GM21576 (cell line): Measurements from ENCODE around the gene MYO3B.
"Not testable (repeated sequence)": the region's sequence is repeated elsewhere in the genome, so short reads cannot be mapped to it uniquely, and the experiment has no call there.

Source experiments
- ATAC-seq: cut with Tn5 transposase; IDR thresholded peaks from one replicate; pipeline ENCODE4 v1.9.1; 2021; ENCODE audit warnings: mild to moderate bottlenecking, moderate library complexity; ENCODE audit not compliant: unreplicated experiment

The MYO3B gene

DNA sequence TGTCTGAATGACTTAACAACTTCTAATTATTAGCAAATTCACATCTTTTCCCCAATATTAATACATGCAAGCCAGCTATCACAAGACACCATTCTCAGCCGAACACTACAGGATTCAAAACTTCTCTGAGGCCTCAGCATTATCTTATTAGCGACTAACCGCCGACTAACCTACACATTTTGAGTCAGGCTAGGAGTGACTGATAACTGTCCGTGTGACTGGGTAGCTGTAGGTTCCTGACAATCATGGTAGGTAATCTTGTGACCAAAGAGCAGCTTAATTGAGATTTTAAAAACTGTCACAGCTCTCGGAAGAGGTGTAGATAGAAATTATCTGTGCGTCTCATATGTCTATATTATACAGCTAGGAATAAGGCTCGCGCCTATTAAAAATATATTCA lies 493.1 kb downstream of the MYO3B start:
- ATAC-seq, result no peak

DNA sequence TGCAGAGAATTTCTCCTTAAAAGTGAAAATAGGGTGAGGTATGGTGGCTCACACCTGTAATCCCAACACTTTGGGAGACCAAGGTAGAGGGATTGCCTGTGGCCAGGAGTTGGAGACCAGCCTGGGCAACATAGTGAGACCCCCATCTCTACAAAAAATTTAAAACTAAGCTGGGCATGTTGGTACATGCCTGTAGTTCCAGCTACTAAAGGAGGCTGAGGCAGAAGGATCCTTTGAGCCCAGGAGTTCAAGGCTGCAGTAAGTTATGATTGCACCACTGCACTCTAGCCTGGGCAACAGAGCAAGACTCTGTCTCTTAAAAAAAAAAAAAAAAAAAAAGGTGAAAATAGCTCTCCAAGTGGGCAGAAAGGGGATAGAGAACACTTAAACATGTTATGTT lies 496.3 kb downstream of the MYO3B start:
- ATAC-seq, result not testable (repeated sequence)

DNA sequence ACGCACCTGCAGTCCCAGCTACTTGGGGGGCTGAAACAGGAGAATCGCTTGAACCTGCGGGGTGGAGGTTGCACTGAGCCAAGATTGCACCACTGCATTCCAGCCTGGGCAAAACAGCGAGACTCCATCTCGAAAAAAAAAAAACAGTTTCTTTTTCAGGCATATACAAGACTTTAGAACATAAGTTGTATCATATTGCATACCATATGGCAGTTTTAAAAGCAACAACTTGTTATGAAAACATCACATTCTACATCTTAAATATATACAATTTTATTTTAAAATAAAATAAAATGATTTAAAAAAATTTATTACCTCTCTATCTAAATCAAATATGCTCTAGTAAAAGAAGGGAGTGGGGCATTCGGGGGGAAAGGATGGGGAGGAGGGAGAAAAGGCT lies 497.8 kb downstream of the MYO3B start:
- ATAC-seq, result no peak

DNA sequence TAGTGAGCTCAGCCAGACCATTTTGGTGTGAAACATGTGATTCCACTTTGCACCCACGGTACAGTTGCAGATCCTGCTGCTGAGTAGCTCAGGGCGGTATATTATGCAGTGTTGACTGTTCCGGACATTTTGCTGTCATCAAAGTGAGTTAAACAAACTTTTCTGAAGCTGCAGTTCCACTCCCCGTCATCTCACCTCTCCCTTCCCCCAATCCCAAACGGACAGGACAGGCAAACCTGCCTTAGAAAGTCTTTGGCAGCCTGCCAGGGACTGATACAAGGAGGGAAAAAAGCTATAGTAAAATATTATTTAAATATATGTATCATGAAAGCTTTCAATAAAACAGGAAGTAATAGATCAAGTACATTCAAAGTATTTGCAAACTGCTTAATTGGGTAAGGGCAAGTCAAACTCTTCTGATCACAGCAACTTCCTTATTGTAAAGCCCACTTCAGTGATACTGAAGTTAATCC lies 501.7 kb downstream of the MYO3B start:
- no peak for ATAC-seq

DNA sequence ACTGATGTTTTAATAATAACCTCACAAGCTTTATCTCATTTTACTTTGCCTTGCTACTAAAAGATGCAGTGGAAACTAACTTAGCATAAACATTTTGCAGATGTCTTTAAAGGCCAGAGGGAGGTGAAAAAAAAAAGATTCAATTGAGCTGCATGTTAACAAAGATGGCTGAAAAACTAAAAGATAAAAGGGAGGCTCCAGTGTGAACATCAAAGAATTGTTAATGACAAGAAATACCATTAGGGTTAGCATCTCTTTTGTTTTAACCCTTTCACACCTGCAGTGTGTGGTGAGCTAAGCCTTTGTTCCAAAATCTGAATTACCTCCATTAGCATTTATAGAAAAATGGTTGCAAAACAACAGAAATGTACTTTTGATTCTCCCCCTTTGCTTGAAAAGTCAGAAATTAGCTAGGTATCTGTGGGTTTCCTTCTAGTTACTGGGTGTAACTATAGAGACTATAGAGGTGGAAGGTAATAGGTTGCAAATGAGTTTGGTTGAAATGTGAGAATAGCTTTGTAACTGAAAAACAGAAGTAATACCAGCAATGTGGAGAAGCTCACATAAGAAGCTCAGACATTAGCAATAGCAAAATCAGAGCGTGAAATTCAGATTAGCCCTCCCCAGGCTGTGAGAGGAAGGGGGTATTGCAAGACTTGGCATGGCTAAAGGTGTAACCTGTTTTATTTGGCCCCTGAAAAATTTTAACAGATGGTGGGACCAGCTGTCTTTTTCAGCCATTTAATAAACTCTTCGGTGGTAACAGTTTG lies 502.4 kb downstream of the MYO3B start:
- peak; percentile 90 for ATAC-seq

DNA sequence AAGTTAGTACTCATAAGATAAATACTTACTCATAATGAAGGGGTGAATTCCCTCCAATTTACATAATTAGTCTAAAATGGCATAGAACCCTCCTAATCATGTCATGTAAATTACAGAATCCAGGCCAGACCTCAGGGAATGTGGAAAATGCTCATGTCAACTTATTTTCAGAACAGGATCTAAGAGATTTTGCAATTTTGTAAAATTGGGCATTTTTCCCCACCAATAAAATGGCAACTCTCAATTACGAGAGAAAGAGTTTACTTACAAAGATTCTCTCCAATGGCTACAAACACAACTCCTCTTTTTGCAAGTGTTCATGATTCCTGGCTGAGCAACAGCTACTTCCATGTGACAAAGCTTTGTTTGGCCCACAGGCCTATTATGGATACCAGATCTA lies 503.4 kb downstream of the MYO3B start:
- ATAC-seq, result no peak

DNA sequence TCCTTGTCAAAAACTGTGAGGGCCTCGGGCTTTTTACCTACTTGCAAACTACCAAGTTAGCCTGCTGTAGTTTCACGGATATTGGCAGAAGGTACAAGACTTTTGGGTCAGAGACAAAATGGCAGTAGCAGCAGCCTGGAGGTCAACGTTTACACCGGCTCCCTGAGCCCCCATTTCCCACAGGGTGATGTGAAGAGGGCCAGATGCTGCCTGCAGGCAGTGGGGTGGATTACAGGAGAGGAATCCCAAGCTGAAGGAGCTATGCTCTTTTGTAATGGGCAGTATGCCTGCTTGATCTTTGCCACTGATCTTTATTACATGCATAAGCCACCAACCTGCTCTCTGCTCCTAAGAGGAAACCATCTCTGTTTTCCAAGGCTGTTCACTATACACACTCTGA lies 507.6 kb downstream of the MYO3B start:
- ATAC-seq, result no peak

DNA sequence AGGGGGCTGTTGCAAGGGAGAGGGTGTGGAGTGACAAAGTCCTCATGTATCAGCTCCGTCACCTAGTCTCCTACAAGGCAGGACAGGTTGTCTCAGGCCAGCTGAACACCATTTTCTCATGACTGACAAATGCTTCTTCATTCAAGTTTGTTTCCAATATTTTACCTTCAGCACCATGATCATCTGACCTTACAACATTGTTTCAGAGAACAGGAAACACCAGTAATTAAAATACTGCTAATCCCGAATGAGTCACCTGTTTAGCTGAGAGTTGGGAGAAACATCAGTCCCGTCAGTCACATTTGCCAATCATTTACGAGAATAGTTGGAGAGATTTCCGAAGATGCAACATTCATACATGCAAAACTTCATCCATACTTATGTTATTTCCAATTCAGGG lies 511.5 kb downstream of the MYO3B start:
- ATAC-seq, result no peak

DNA sequence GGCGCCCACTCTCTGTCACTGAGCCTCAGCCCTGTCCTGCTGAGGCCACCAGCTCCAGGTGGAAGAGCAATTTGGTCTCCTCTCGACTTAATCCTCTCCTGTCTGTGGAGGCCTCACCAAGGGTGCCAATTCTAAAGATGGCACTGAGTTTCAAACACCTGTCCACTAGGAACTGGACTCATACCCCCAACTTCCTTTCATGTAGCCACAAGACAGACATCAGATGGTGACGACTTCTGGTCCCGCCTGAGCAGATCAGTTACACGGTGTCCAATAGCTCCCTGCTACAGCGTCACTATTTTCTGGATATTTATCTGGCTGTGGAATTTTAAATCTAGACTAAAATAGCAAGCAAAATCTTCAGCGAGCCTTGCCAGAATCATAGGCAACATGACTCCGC lies 512.7 kb downstream of the MYO3B start:
- no peak for ATAC-seq

DNA sequence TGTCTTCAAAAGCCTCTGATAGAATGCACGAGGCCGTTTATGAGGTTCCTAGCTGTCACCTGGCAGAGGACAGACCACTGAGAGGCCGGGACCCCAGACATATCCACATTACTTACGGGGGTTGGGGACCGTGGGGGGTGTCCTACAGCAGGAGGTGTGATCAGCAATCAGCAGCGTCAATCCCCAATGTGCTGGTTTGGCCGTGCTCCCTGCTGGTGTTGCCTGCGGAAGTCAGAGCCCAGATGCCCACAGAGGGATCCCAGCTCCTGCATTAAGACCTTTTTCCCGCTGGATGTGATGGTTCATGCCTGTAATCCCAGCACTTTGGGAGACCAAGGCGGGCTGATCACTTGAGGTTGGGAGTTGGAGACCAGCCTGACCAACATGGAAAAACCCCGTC lies 516.4 kb downstream of the MYO3B start:
- no peak for ATAC-seq

DNA sequence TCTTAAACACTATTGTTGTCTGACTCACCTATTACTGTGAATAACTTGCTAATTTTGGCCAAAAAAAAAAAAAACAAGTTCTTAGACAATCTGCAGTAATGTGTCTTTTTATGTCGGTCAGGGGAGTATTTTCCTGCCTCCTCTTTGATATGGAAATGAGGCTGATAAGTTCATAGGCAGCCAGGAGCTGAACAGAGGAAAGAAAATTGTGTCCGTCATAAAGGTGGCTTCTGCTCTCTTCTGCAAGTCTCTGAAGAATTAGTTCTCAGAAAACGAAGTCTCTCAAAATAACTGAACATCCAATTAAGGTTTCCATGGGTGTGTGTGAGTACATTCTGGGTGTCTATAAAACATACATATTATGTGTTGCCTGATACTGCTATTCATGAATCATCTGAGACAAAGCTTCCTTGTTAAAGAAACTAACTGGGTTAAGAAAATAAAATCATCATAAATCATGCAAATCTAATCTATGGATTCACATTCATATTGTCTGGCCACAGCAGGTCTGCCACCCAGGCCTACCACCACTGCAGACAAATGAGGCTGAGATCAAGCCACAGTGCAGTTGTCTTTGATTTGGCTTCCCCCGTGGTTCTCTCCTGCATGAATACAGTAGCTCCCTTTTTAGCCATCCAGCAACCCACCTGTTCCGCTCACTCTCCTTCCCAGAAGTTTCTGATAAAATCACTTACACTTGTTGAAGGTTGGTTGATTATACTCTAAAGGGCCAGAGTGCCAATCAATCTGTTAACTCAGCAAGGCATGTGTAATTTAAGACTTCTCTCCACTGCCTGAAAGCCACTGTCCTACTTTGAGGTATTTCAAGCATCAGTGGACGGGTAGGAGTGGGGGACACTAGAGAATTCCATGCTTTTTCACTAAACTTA lies 517.8 kb downstream of the MYO3B start:
- no peak for ATAC-seq

DNA sequence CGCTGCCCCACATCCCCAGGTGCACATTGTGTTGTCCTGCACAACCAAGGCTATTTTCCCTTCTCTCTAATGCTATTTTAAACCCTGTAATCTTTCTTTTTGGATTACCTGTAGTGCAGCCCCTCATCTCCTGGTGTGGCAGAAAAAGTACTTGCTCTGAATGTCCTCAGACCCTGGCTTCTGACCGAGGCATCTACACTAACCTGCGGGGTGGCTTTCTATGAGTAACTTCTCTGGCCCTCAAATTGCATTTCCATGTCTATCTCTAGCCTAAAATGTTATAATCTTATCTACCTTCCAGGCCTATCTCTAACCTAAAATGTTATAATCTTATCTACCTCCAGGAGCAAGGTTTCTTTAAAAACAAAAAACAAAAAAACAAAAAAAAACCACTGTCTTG lies 519.0 kb downstream of the MYO3B start:
- ATAC-seq, result no peak

DNA sequence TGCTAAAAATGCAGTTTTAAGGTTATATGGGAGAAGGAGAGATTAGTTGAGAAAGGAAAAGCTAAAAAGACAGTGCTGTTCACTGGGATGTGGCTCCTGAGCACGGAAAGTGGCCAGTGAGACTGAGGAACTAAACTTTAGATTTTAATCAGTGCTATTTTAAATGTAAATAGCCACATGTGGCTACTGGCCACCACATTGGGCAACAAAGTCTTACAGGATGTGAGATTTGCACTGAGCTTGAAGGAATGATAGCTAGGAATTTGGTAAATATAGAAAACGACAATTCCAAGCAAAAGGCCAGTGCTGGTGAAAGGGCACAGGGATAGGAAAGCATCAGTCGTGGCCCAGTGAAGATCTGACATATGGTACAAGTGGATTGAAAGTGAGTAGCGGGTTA lies 523.1 kb downstream of the MYO3B start:
- ATAC-seq, result no peak

DNA sequence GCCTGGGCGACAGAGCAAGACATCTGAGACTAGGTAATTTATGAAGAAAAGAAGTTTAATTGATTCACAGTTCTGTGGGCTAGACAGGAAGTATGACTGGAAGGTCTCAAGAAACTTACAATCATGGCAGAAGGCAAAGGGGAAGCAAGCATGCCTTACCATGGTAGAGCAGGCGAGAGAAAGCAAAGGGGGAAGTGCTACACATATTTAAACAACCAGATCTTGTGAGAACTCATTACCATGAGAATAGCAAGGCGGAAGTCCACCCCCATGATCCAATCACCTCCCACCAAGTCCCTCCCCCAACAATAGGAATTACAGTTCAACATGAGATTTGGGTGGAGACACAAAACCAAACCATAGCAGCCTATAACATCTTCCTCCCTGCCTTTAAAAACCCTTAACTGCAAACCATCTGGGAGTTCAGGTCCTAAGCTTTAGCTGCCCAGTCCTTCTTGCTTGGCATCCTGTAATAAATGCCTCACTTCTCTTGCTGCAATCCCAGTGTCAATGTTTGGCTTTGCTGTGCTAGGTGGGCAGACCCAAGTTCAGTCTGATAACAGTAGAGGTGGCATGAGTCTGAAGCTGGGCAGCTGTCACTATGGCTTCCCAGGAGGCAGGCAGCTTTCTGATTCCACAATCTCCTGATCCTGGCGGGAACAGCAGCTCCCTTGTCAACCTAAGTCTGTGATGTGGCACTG lies 526.0 kb downstream of the MYO3B start:
- no peak for ATAC-seq
